K562 (cell line): Measurements from ENCODE around the gene ASPRV1. TPM values are rescaled to one million over a fixed set of nuclear protein-coding genes. Genes with fewer than 3 reads are reported as not detected.

ENCODE experiments used
- ATAC-seq: fragments of 200-7000 bp; cut with Tn5 transposase; 3 replicates; pipeline ENCODE4 v1.9.1; 2020; ENCODE audit warnings: moderate library complexity
- BruUV-seq: library from RNA; stranded (reverse); fragments of 400-500 nt; replicated peaks from 2 replicates; lab custom pipeline; 2021; lab: Mats Ljungman, UMichigan
- CTCF ChIA-PET: fragments of 300-600 bp; formaldehyde crosslinking; extraction: SDS; loops from one replicate; lab custom pipeline; 2021; ENCODE audit warnings: low intra/inter-chr PET ratio; lab: Yijun Ruan, JAX
- POLR2A ChIA-PET: fragments of 300-600, 350-650 bp; sonication (Branson Sonifier 250); formaldehyde crosslinking; extraction: SDS; loops from one replicate; lab custom pipeline; 2021; ENCODE audit warnings: antibody characterized with exemption, inconsistent platforms; lab: Yijun Ruan, JAX
- DNase-seq, 4 experiments: peaks; one replicate each; pipeline versions ENCODE4 v3.0.0 to v3.0.0-alpha.2; 2011 to 2018; ENCODE audit warnings: low spot score in 3 of 4, mixed read lengths in 3 of 4; ENCODE audit errors: extremely low read depth in 1 of 4
- FAIRE-seq: peaks from 2 replicates; lab custom pipeline; 2011; peaks lifted over from hg19 to GRCh38; lab: Jason Lieb, UNC
- H2AFZ ChIP-seq: 2 replicates; pipeline ENCODE4 v1.6.0; 2011; ENCODE audit warnings: low read depth, low read length, control low read depth, inconsistent platforms
- H3K27ac ChIP-seq: fragments of 200-600 bp; 3 replicates; pipeline ENCODE4 v1.8.0; 2011; ENCODE audit warnings: low read depth, mild to moderate bottlenecking, control low read depth, inconsistent platforms, low read length, moderate library complexity, mixed read lengths; ENCODE audit errors: extremely low read depth
- H3K27me3 ChIP-seq, 2 experiments: fragments of 300-600 bp in 1 of 2; 2 replicates in 1 of 2; 3 replicates in 1 of 2; pipeline versions ENCODE4 v1.6.0 to v1.8.0; 2011; ENCODE audit warnings: inconsistent platforms in 2 of 2, low read length in 2 of 2, mild to moderate bottlenecking in 1 of 2, mixed read lengths in 1 of 2, moderate library complexity in 1 of 2; ENCODE audit not compliant: control insufficient read depth in 2 of 2, insufficient read depth in 2 of 2
- H3K36me3 ChIP-seq: fragments of 300-600 bp; 3 replicates; pipeline ENCODE4 v1.8.0; 2011; ENCODE audit warnings: mild to moderate bottlenecking, low read length, inconsistent platforms; ENCODE audit not compliant: control insufficient read depth, insufficient read depth
- H3K4me1 ChIP-seq, 2 experiments: fragments of 200-600 bp in 1 of 2; replicated peaks in 1 of 2; 2 replicates in 1 of 2; 3 replicates in 1 of 2; pipeline versions ENCODE4 v1.5.1 to v1.8.0; 2011; ENCODE audit warnings: inconsistent platforms in 2 of 2, low read length in 2 of 2, mild to moderate bottlenecking in 1 of 2, mixed read lengths in 1 of 2, moderate library complexity in 1 of 2; ENCODE audit not compliant: control insufficient read depth in 2 of 2, insufficient read depth in 2 of 2
- H3K4me2 ChIP-seq: 2 replicates; pipeline ENCODE4 v1.6.1; 2011; ENCODE audit warnings: low read length, control low read depth, inconsistent platforms, mixed read lengths; ENCODE audit not compliant: insufficient read depth
- H3K4me3 ChIP-seq: fragments of 200-600 bp; sonication (generic), shearing (Covaris generic); 2 replicates; pipeline ENCODE4 v1.5.1; 2016; ENCODE audit warnings: control low read depth, inconsistent platforms
- H3K79me2 ChIP-seq: fragments of 200-600 bp; 3 replicates; pipeline ENCODE4 v1.8.0; 2011; ENCODE audit warnings: low read length, inconsistent platforms; ENCODE audit not compliant: control insufficient read depth, insufficient read depth
- H3K9ac ChIP-seq, 2 experiments: 2 replicates each; pipeline versions ENCODE4 v1.6.0 to v1.6.1; 2011; ENCODE audit warnings: low read depth in 2 of 2, low read length in 2 of 2, control low read depth in 1 of 2, inconsistent platforms in 1 of 2, mild to moderate bottlenecking in 1 of 2, mixed read lengths in 1 of 2; ENCODE audit not compliant: insufficient read depth in 1 of 2
- H3K9me1 ChIP-seq: one replicate; pipeline ENCODE4 v1.6.0; 2011; ENCODE audit warnings: inconsistent platforms, mild to moderate bottlenecking, low read length, moderate library complexity; ENCODE audit not compliant: control insufficient read depth, insufficient read depth
- H3K9me3 ChIP-seq: replicated peaks from 2 replicates; pipeline ENCODE4 v1.5.1; 2011; ENCODE audit warnings: low read depth, low read length, inconsistent platforms; ENCODE audit not compliant: control insufficient read depth, insufficient read depth
- H4K20me1 ChIP-seq: replicated peaks from 2 replicates; pipeline ENCODE4 v1.6.1; 2011; ENCODE audit warnings: low read length, inconsistent platforms, mixed read lengths; ENCODE audit not compliant: control insufficient read depth, insufficient read depth
- ADNP ChIP-seq: fragments of 200-800 bp; sonication (Bioruptor generic); IDR thresholded peaks from 2 replicates; pipeline ENCODE4 v1.6.1; 2016; ENCODE audit warnings: missing genetic modification characterization, missing compliant biosample characterization
- CEBPZ ChIP-seq: fragments of 150-350 bp; IDR thresholded peaks from 2 replicates; pipeline ENCODE4 v1.6.1; 2014; ENCODE audit warnings: low read depth, mild to moderate bottlenecking, low read length, borderline replicate concordance
- CGGBP1 ChIP-seq: fragments of 250-450 bp; sonication (Bioruptor Pico); IDR thresholded peaks from 2 replicates; pipeline ENCODE4 v1.9.0; 2021; ENCODE audit warnings: mild to moderate bottlenecking
- DIDO1 ChIP-seq: fragments of 450-650 bp; IDR thresholded peaks from 2 replicates; pipeline ENCODE4 v1.6.1; 2016; ENCODE audit warnings: low read depth, missing biosample characterization, missing genetic modification characterization
- ELF4 ChIP-seq: fragments of 450-650 bp; formaldehyde crosslinking; IDR thresholded peaks from 2 replicates; pipeline ENCODE4 v1.4.0; 2022; ENCODE audit warnings: missing genetic modification characterization
- HBP1 ChIP-seq: fragments of 450-650 bp; formaldehyde crosslinking; IDR thresholded peaks from 2 replicates; pipeline ENCODE4 v1.4.0; 2022; ENCODE audit warnings: missing genetic modification characterization
- MAFG ChIP-seq: fragments of 450-650 bp; conservative IDR thresholded peaks from 2 replicates; pipeline ENCODE4 v1.6.1; 2016; ENCODE audit warnings: missing genetic modification characterization, missing compliant biosample characterization
- MCM3 ChIP-seq: fragments of 450-650 bp; IDR thresholded peaks from 2 replicates; pipeline ENCODE4 v1.6.1; 2016
- NELFE ChIP-seq: IDR thresholded peaks from 2 replicates; pipeline ENCODE4 v1.6.1; 2011; ENCODE audit warnings: mild to moderate bottlenecking; ENCODE audit not compliant: insufficient read depth, insufficient read length
- NR2C1 ChIP-seq, 2 experiments: fragments of 450-650 bp; IDR thresholded peaks; 2 replicates each; pipeline ENCODE4 v1.6.1; 2017; ENCODE audit warnings: mild to moderate bottlenecking in 2 of 2, antibody characterized with exemption in 1 of 2, inconsistent platforms in 1 of 2, missing compliant biosample characterization in 1 of 2, missing genetic modification characterization in 1 of 2
- TBP ChIP-seq: optimal IDR thresholded peaks from 2 replicates; pipeline ENCODE3; 2011; ENCODE audit warnings: low read depth, low read length, improper control_type of control experiment
- XRCC5 ChIP-seq: fragments of 200-400 bp; formaldehyde crosslinking; IDR thresholded peaks from 2 replicates; pipeline ENCODE4 v1.6.1; 2017; ENCODE audit warnings: low read depth, mild to moderate bottlenecking, low read length
- ZC3H8 ChIP-seq: fragments of 450-650 bp; IDR thresholded peaks from 2 replicates; pipeline ENCODE4 v1.6.1; 2017
- ZNF174 ChIP-seq: fragments of 250-450 bp; sonication (Bioruptor Pico); IDR thresholded peaks from 2 replicates; pipeline ENCODE4 v1.4.0; 2020; ENCODE audit warnings: mild to moderate bottlenecking
- ZNF408 ChIP-seq: fragments of 250-450 bp; sonication (Bioruptor Pico); IDR thresholded peaks from 2 replicates; pipeline ENCODE4 v1.4.0; 2020; ENCODE audit warnings: low read depth, mild to moderate bottlenecking, moderate library complexity
- ZNF449 ChIP-seq: fragments of 250-450 bp; sonication (Bioruptor Pico); IDR thresholded peaks from 2 replicates; pipeline ENCODE4 v1.8.0; 2022; ENCODE audit warnings: moderate library complexity, mild to moderate bottlenecking, inconsistent platforms
- WGBS: fragments of 100-300 bp; shearing (Covaris generic); methylation state at CpG from one replicate; pipeline ENCODE4 v1.1.6; 2016; ENCODE audit warnings: low coverage, mixed read lengths; ENCODE audit not compliant: insufficient coverage; ENCODE audit errors: missing lambda C conversion rate; 5-methylcytosine and 5-hydroxymethylcytosine counted together
- in situ Hi-C: fragments of 300-500 bp; cut with MboI; formaldehyde crosslinking; loops from 4 replicates; pipeline ENCODE4 v1.15.0; 2018; ENCODE audit warnings: inconsistent platforms, mixed read lengths
- intact Hi-C: fragments of 100-400 bp; cut with micrococcal nuclease; formaldehyde crosslinking; loops from 2 replicates; pipeline ENCODE4 v1.14.2; 2022
- polyA plus RNA-seq, 8 experiments: library from polyadenylated mRNA; depleted of rRNA in 4 of 8; stranded (reverse) in 5 of 8; unstranded in 3 of 8; fragments of >200 nt; fragmentation: Nextera tagmentation in 2 of 8; fragmentation: Illumina TruSeq in 1 of 8; extraction: Ambion mirVana in 2 of 8; extraction: Trizol in 1 of 8; gene quantifications; 2 replicates each; pipeline versions ENCODE4 v1.2.1 to v1.2.3, GENCODE V29; 2011 to 2014; ENCODE audit warnings: inconsistent platforms in 1 of 8, missing spikeins in 1 of 8
- total RNA-seq, 7 experiments: library from RNA; depleted of rRNA in 6 of 7; stranded (reverse); fragments of >200 nt in 6 of 7; fragmentation: Illumina TruSeq in 2 of 7; extraction: Trizol in 2 of 7; gene quantifications; 2 replicates each; pipeline versions ENCODE4 v1.2.1 to v1.2.3, GENCODE V29; 2011 to 2021; ENCODE audit warnings: low replicate concordance in 1 of 7

Gene ASPRV1
- total and polyA plus RNA-seq, 9 of the 15 experiments (the other 6 are each of a cell fraction or from before 2014, with no cell fraction given): 0.17 to 0.72 (median 0.47) TPM; not detected in 1

GRCh38 chr2:69975853-69976462 lies 14.5 kb upstream of the ASPRV1 start:
- Histone ChIP-seq H3K36me3 (no peaks in the 10 kb centered on the region), H4K20me1 (no peaks in the 10 kb centered on the region), H3K9me3 (no peaks in the 10 kb centered on the region), H3K4me2 (peak overlapping the region; percentile 59), H3K9me1 (peaks cover 3% of the 10 kb centered on the region), H3K4me1 (peaks cover 63 to 76% of the 10 kb centered on the region in 2 experiments), H3K27me3 (no peaks in the 10 kb centered on the region), H3K27ac (peak overlapping the region; percentile 82), H2AFZ (peak overlapping the region; percentile 92), H3K9ac (peak overlapping the region; percentile 73 to 87), H3K4me3 (no peak overlapping the region), H3K79me2 (no peaks in the 10 kb centered on the region)
- BruUV-seq: no TSS peak
- 15% methylated on average over 13 of the region's 13 CpGs for WGBS
- peak; percentile 72 for ATAC-seq
- ChIA-PET CTCF (no interaction called here), POLR2A (interaction anchor here (0.7 to 2.2 kb wide), 9 partner anchors 11 to 317 kb away, joined by 3 to 16 read pairs (median 3); partner anchors contain the start of genes MXD1 and SNRPG)
- DNase-seq: peak; percentile 70 to 92 (median 78)
- peak; percentile 88 for FAIRE-seq
- in situ Hi-C loops: no loop called here
- intact Hi-C loops: loop anchor here (5.0 kb wide), 1 partner anchor 44 kb away; no protein-coding TSS in a partner anchor
- no peak for TF ChIP-seq DIDO1 (tag)
- TF ChIP-seq ZC3H8: no peak
- peak; percentile 65; the same call in 1 of the 2 replicates for TF ChIP-seq ADNP (tag)
- no peak for TF ChIP-seq ZNF408 (CRISPR knock-in tag)
- 0 out of 2 replicates have a peak, but pooled peaks have one; percentile 43 for TF ChIP-seq ZNF449
- no peak for TF ChIP-seq CEBPZ
- TF ChIP-seq ELF4 (CRISPR knock-in tag): no peak; the same call in 1 of the 2 replicates
- TF ChIP-seq NELFE: no peak
- no peak for TF ChIP-seq HBP1 (CRISPR knock-in tag)
- TF ChIP-seq MAFG (tag): peak; percentile 30
- no peak; the same call in 1 of the 2 replicates for TF ChIP-seq CGGBP1
- TF ChIP-seq MCM3: no peak
- TF ChIP-seq TBP: peak; percentile 22
- peak; percentile 67; the same call in 1 of the 2 replicates for TF ChIP-seq NR2C1 (IDR thresholded peaks at IDR 0.05)
- peak; percentile 78 for TF ChIP-seq NR2C1 (tag; IDR thresholded peaks at IDR 0.05)
- TF ChIP-seq ZNF174 (CRISPR knock-in tag): no peak
- TF ChIP-seq XRCC5: no peak
